Hematopoietic multipotent progenitor cell treated with erythropoietin and hydrocortisone succinate and interleukin-3 and kit ligand, for 6 days (in vitro differentiated cells): Measurements from ENCODE around the gene ADAM12.
"Not testable (repeated sequence)": the region's sequence is repeated elsewhere in the genome, so short reads cannot be mapped to it uniquely, and the experiment has no call there.

Source experiments
- DNase-seq: peaks from one replicate; pipeline ENCODE4 v3.0.0-alpha.2; 2015

ADAM12 gene

GRCh38 chr10:126068322-126068721, 320.0 kb downstream of the ADAM12 start:
- no peak for DNase-seq

GRCh38 chr10:126066456-126066855, 321.8 kb downstream of the ADAM12 start:
- no peak for DNase-seq

GRCh38 chr10:126065751-126066377, 322.4 kb downstream of the ADAM12 start:
- no peak for DNase-seq

GRCh38 chr10:126064512-126064911, 323.8 kb downstream of the ADAM12 start:
- DNase-seq, result no peak

- DNase-seq, result no peak
These were observed 324.9 kb downstream of the ADAM12 start for GRCh38 chr10:126063353-126063791.

GRCh38 chr10:126062131-126063032, 325.9 kb downstream of the ADAM12 start:
- DNase-seq, result peak; percentile 3

GRCh38 chr10:126061526-126061925, 326.8 kb downstream of the ADAM12 start:
- no peak for DNase-seq

- no peak for DNase-seq
These were observed 327.9 kb downstream of the ADAM12 start for GRCh38 chr10:126060261-126060931.

- no peak for DNase-seq
These were observed 329.0 kb downstream of the ADAM12 start for GRCh38 chr10:126059076-126059826.

- no peak for DNase-seq
These were observed 329.8 kb downstream of the ADAM12 start for GRCh38 chr10:126058507-126058906.

- DNase-seq, result no peak
These were observed 330.2 kb downstream of the ADAM12 start for GRCh38 chr10:126058104-126058503.

GRCh38 chr10:126057494-126057893, 330.8 kb downstream of the ADAM12 start:
- no peak for DNase-seq

GRCh38 chr10:126054191-126054590, 334.1 kb downstream of the ADAM12 start:
- DNase-seq, result no peak

GRCh38 chr10:126052171-126052570, 336.1 kb downstream of the ADAM12 start:
- no peak for DNase-seq

- no peak for DNase-seq
These were observed 338.2 kb downstream of the ADAM12 start for GRCh38 chr10:126049759-126050700.

GRCh38 chr10:126047749-126048148, 340.5 kb downstream of the ADAM12 start:
- not testable (repeated sequence) for DNase-seq

GRCh38 chr10:126046831-126047230, 341.4 kb downstream of the ADAM12 start:
- DNase-seq, result no peak

GRCh38 chr10:126045861-126046260, 342.4 kb downstream of the ADAM12 start:
- DNase-seq, result no peak

GRCh38 chr10:126043389-126043788, 344.9 kb downstream of the ADAM12 start:
- no peak for DNase-seq

GRCh38 chr10:126042906-126043305, 345.4 kb downstream of the ADAM12 start:
- no peak for DNase-seq

- DNase-seq, result no peak
These were observed 345.9 kb downstream of the ADAM12 start for GRCh38 chr10:126042354-126042753.

GRCh38 chr10:126041804-126042231, 346.5 kb downstream of the ADAM12 start:
- DNase-seq, result peak; percentile 90
